ENCODE data around the gene PSMD13.
A peak's percentile ranks its signal among the peaks of the same experiment; 100 is the strongest.

PSMD13 gene

GRCh38 chr11:290621-291231, 54.0 kb downstream of the PSMD13 start:
- peak; percentile 52 for DNase-seq

DNA sequence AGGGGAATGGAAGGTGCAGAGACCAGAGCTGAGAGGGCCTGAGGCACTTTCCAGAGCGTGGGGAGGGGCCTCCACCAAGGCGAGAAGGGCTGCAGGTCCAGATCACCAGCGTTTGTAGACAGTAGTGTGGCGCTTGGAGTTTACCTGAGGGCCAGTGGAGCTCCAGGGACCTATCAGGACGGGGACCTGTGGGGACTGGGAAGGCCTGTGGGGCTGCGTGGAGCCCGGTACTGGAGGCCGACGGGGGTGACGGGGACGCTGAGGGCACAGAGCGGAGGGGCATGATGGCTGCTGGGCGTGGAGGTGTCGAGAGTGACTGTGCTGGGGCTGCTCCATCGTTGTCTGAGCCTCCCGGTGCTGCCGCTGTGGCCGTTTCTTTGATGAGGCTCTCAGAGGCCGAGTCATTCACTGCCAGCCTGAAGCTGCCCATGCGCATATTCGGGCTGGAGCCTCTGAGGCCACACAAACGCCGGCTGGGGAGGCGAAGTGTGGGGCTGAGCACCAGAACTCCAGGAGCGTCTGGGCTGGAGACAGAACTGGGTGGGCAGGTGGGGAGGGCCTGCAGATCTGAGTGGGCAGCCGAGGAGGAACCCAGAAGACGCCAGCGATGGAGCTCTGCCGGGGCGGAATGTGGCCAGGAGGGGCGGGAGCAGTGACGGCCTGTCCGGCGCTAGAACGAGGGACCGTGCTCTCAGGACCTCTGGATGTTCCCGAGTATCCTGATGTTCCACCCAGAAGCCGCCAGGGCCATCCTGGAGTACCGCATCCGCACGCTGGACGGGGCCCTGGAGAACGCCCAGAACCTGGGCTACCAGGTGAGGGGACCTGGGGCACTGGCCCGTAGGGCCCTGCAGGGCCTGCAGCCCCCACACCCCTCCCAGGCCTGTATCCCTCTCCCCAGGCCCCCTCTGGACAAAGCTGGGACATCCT, 54.8 kb downstream of the PSMD13 start:
- peak; percentile 54 for DNase-seq

GRCh38 chr11:292211-293121, 55.7 kb downstream of the PSMD13 start:
- DNase-seq: peak; percentile 48

DNA sequence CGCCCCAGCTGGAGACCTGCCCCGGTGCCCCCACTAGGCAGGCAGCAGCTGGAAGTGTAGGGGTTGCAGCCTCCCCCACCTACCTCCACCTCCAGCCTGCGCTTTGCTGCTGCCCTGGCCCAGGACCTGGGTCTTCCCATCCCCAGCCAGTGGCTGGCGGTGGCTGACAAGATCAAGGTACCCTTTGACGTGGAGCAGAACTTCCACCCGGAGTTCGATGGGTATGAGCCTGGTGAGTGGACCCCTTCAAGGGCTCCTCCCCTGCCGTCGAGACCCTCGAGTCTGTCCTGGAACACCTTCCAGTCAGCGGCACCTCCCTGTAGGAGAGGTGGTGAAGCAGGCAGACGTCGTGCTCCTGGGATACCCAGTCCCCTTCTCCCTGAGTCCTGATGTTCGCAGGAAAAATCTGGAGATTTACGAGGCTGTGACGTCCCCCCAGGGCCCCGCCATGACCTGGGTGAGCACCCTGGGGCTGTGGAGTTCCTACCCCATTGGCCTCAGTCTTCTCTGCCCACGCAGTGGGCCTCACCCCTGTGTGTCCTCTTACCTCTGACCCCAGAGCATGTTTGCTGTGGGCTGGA, 56.6 kb downstream of the PSMD13 start:
- peak; percentile 45 for DNase-seq

GRCh38 chr11:293852-294661, 57.3 kb downstream of the PSMD13 start:
- peak; percentile 42 for DNase-seq

DNA sequence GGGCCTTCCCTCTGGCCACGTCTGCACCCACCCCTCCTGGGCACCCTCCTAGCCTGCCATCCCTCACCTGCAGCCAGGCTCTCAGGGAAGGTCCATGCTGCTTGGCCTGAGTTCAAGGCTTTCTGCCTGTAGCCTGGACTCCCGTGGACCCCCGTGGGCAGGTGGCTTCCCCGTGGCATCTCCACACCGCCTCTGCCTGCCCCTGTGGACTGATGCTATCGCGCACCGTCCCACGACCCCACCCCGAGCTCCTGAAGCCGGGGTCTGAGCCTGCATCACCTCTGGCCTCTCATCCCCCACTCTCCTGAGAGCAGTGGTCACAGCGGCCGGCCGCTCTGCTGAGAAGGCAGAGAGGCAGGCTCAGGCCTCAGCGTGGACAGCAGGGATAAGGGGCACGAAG, 58.0 kb downstream of the PSMD13 start:
- DNase-seq: peak; percentile 29

DNA sequence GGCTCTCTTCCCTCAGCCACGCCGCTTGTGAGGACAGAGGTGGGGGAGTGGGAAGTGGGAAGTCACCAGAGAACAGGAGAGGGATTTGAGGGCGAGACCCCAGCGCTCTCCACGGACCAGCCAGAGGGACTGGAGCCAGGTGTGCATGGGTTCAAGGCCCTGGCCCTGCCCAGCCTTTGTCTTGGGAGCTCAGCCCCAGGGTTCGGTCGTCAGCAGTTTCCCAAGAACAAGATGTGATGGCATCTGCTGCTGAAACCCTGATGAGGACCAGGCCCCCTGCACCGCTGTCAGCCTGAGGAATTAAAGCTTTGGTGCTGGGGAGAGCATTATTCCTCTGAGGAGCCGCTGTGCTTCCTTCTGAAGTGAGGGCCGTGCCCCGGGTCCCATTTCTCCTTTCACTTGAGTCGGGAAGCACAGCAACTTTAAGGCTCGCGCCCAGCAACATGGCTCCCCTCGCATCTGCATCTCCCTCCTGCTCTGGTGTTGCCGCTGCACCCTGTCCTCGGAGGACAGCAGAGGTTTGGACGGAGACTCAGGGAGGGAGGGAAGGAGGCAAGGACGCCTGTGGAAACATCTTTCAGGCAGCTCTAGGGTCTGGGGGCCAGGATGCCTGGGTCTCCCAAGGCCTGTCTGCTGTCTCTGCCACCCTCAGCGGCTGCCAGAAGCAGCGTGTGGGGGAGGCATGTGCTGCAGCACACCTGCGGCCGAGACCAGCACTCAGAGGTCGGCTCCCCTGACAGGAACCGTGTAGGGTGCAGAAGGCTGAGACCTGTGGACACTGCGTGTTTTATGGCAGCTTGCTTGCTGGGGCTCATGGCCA, 58.8 kb downstream of the PSMD13 start:
- DNase-seq: peak; percentile 35

DNA sequence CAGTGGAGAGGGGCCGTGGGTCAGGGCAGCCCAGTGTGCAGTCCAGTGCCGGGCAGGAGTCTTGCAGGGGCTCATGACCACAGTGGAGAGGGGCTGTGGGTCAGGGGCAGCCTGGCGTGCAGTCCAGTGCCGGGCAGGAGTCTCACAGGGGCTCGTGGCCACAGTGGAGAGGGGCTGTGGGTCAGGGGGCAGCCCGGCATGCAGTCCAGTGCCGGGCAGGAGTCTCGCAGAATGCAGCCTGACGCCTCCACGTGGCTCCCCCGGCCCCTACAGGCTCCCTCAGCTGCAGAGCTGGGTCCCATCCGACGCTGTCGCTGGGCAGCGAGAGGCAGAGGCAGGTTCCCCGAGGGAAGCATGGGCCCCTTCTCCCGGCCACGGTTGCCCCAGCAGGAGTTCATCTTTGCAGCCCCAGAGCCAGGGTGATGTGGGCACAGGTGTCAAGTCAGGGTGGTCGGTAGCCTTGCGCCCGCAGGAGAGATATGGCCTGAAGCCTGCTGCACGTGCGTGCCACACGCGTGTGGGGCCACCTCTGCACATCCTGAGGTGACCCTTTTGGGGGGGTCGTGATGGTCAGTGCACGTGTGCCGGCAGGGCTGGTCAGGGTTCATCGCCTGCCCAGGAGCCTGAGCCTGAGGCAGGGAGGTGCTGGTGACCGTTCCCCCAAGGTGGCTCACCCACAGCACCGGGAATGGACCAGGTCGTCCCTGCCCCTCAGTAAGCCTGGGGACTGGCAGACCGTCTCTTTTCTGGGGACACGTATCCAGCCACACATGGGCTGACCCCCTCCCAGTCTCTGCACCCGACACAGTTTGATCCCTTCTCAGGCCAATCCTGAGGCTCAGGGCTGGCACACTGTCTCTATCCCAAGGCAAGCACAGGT, 59.6 kb downstream of the PSMD13 start:
- peak; percentile 51 for DNase-seq

DNA sequence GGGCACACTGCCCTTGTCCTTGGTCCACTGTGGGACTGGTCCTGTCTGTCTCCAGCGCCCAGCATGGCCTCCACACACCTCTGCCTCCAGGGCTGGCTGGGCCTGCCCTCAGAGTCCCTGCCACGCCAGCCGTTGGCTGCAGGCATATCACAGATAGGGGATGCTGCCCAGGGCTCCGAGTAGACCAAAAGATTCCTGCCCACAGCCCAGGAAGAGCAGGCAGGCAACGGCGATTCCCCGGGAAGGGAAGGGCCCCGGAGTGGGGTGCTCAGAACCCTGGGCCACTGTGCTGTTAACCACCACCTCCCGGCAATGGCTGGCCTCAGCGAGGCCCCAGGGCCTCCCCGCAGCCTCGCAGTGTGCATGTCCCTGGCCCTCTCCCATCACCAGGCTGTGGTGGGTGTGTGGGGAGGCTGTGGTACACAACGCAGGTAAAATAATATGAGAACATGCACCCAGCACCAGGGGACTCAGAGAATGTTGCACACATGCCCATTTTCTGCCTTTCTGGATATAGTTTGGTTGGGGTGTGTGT, 60.3 kb downstream of the PSMD13 start:
- no peak for DNase-seq

DNA sequence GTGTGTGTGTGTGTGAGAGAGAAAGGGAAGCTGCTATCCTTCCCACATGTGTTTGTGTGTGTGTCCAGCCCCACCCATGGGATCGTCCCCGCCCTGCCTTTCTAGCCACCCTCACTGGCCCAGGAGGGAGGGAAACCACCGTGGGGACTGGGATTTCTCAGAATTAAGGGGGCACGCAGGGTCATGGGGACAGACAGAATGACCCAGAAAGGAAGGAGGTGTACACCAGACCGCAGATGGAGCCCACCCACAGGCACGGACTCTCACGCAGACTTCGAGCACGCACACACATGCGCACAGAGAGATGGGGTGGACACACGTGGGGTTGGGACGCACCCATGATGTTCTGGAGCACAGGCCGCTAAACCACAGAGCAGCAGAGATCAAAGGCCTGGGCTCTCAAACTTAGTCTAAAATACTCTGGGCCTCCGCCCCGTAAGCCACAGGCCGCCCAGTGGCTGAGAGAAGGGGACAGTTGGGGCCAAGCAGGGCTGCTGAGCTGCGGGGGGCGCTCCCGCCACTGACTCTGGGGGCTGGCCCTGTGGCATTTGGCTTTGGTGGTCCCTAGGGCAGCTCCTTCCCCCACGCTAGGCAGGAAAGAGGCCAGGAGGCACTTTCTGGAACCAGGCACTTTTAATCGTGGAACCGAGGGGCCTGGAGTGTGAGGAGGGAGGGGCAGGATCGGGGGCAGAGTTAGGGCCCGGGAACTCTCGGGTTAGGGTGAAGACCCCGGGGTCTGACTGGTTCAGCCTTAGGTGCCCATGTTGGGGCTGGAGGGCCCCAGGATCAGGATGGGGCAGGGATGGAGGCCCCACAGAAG, 61.0 kb downstream of the PSMD13 start:
- peak; percentile 58 for DNase-seq

GRCh38 chr11:298406-299065, 61.8 kb downstream of the PSMD13 start:
- peak; percentile 60 for DNase-seq

DNA sequence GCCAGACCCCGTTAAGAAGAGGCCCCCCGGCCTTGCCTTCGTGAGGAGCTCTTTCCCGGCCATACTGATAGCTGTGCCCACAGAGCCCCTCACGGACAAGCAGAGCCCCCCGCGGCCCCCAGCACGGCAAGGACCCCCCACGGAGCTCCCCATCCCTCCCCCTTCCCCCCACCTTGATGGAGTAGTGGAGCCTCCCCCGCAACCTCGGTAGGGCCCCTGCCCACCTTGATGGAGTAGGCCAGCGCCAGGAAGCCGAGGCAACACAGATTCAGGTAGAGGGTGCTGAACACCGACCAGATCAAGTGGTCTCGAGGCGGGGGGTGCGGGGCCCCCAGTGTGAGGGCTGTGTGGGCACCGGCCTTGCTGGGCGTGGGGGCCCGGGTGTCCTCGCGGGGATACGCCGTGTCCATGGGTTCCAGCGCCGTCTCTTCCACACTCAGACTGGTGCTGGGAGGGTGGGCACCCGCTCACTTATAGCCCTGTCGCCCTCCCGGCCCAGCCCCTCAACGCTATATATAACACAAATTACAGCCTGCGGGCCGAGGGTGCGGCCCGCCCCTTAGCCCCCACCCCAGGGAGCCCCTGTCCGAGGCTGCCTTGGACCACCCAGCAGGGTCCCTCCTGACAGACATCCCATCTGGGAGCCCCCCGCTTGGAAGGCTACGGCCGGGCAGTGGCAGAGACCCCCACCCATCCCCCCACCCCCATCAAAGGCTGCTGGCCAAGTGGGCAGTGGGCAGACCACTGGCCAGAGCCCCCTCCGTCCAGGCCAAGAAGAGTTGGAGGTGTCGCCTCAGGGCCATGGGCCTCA, 62.5 kb downstream of the PSMD13 start, which contains the start of gene IFITM5:
IFITM5 (minus strand) TSS at position 446 of the 811 bp plus-strand sequence; CDS start at position 410, 36 bp downstream.
- peak; percentile 51 for DNase-seq

DNA sequence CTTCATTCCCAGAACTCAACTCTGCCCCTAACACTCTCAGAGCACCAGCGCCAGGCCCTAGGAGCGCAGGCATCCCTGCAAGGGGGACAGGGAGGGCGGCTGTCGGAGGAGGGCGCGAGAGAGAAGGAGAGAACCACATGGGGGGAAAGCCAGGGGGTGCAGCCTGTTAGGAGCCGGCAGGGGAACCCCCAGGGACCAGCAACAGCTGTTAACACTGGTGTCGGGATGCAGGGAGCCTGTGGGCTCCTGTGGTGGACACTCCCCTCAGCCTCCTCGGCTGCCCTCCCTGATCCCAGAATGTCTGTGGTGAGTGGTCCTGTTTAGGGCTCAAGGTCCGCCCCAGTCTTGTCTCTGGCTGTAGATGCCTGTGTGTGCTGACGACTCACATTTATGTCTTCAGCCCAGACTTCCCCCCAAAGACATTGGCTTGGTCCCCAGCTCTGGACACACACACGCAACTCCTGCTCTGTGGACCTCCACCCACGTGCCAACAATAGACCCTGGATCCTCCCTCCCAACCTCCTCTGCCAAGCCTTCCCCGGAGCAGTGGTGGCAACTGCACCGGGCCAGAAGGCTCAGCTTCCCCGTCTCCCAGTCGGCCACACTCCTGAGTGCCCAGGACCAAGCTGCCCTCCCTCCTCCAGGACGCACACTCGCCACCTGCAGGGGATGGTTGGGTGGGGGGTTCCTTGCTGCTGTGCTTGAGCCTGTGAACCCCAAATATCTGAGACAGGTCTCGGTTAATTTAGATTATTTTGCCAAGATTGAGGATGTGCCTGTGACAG, 63.4 kb downstream of the PSMD13 start:
- DNase-seq: peak; percentile 54

All from activated T-cell treated with anti-CD3 and anti-CD28 coated beads, Interleukin-2, amount 50 U/mL, for 1 hour (primary cell).